ENCODE results near the gene DNTT. TPM values are rescaled to one million over a fixed set of nuclear protein-coding genes. Genes with fewer than 3 reads are reported as not detected.

The DNTT gene
- total RNA-seq, 1 donor from 2014 or later = 0.11 TPM

- no peak for TF ChIP-seq CTCF (IDR thresholded peaks at IDR 0.05)
- Mint-ChIP-seq H3K36me3 (ENCODE audit: low read depth) (no peaks in the 10 kb centered on the region), H3K4me1 (peaks cover 17% of the 10 kb centered on the region), H3K9me3 (no peaks in the 10 kb centered on the region), H3K27ac (no peak overlapping the region), H3K27me3 (peaks cover 14% of the 10 kb centered on the region), H3K4me3 (no peak overlapping the region)
- no peak for DNase-seq
- ChIA-PET POLR2A (no interaction called here), CTCF (interaction anchor here (1.3 kb wide), 2 partner anchors 15 to 80 kb away, joined by 4 read pairs; no protein-coding TSS in a partner anchor)
- no peak for ATAC-seq (ENCODE audit: low read depth)
- intact Hi-C loops (cut with micrococcal nuclease) = no loop called here
These were observed 5.5 kb downstream of the DNTT start for GRCh38 chr10:96309628-96310320.

GRCh38 chr10:96310321-96310669, 6.1 kb downstream of the DNTT start:
- H3K27ac Mint-ChIP-seq = no peak overlapping the region
- H3K9me3 Mint-ChIP-seq = no peaks in the 10 kb centered on the region
- ATAC-seq (ENCODE audit: low read depth) (no peak), DNase-seq (no peak)
- H3K4me3 Mint-ChIP-seq = no peak overlapping the region
- peaks cover 10% of the 10 kb centered on the region for H3K27me3 Mint-ChIP-seq
- intact Hi-C loops (cut with micrococcal nuclease) = no loop called here
- ChIA-PET POLR2A (no interaction called here), CTCF (interaction anchor here (1.3 kb wide), 2 partner anchors 16 to 81 kb away, joined by 4 read pairs; no protein-coding TSS in a partner anchor)
- H3K36me3 Mint-ChIP-seq (ENCODE audit: low read depth) = no peaks in the 10 kb centered on the region
- no peak for TF ChIP-seq CTCF (IDR thresholded peaks at IDR 0.05)
- H3K4me1 Mint-ChIP-seq = peaks cover 14% of the 10 kb centered on the region

GRCh38 chr10:96311180-96311715, 7.0 kb downstream of the DNTT start:
- no peak for ATAC-seq (ENCODE audit: low read depth)
- TF ChIP-seq CTCF (IDR thresholded peaks at IDR 0.05) = no peak
- no peak overlapping the region for H3K4me3 Mint-ChIP-seq
- H3K9me3 Mint-ChIP-seq = no peaks in the 10 kb centered on the region
- H3K27ac Mint-ChIP-seq = no peak overlapping the region
- H3K4me1 Mint-ChIP-seq = peaks cover 8% of the 10 kb centered on the region
- ChIA-PET POLR2A (no interaction called here), CTCF (no interaction called here)
- no peak for DNase-seq
- intact Hi-C loops (cut with micrococcal nuclease) = no loop called here
- no peaks in the 10 kb centered on the region for H3K36me3 Mint-ChIP-seq (ENCODE audit: low read depth)
- H3K27me3 Mint-ChIP-seq = peaks cover 14% of the 10 kb centered on the region

GRCh38 chr10:96313344-96313743, 9.1 kb downstream of the DNTT start:
- no peaks in the 10 kb centered on the region for H3K4me1 Mint-ChIP-seq
- peaks cover 8% of the 10 kb centered on the region for H3K27me3 Mint-ChIP-seq
- H3K4me3 Mint-ChIP-seq = no peak overlapping the region
- H3K36me3 Mint-ChIP-seq (ENCODE audit: low read depth) = no peaks in the 10 kb centered on the region
- no peak for TF ChIP-seq CTCF (IDR thresholded peaks at IDR 0.05)
- CTCF ChIA-PET = interaction anchor here (1.1 kb wide), 1 partner anchor 84 kb away, joined by 6 read pairs; no protein-coding TSS in a partner anchor
- intact Hi-C loops (cut with micrococcal nuclease) = no loop called here
- DNase-seq (no peak), ATAC-seq (ENCODE audit: low read depth) (no peak)
- H3K27ac Mint-ChIP-seq = no peak overlapping the region
- POLR2A ChIA-PET = no interaction called here
- no peaks in the 10 kb centered on the region for H3K9me3 Mint-ChIP-seq

GRCh38 chr10:96317067-96317833, 13.0 kb downstream of the DNTT start:
- POLR2A ChIA-PET = no interaction called here

More at GRCh38 chr10:96317067-96317833, 13.0 kb downstream of the DNTT start:
- H3K4me3 Mint-ChIP-seq = no peak overlapping the region
- no peaks in the 10 kb centered on the region for H3K9me3 Mint-ChIP-seq
- H3K4me1 Mint-ChIP-seq = no peaks in the 10 kb centered on the region
- peaks cover 9% of the 10 kb centered on the region for H3K27me3 Mint-ChIP-seq
- DNase-seq (no peak), ATAC-seq (ENCODE audit: low read depth) (no peak)
- no peaks in the 10 kb centered on the region for H3K36me3 Mint-ChIP-seq (ENCODE audit: low read depth)
- TF ChIP-seq CTCF (IDR thresholded peaks at IDR 0.05) = no peak
- CTCF ChIA-PET = interaction anchor here (1.2 to 3.7 kb wide), 6 partner anchors 17 to 300 kb away, joined by 3 to 16 read pairs (median 4); no protein-coding TSS in a partner anchor
- intact Hi-C loops (cut with micrococcal nuclease) = loop anchor here (1.0 kb wide), 1 partner anchor 300 kb away; no protein-coding TSS in a partner anchor
- H3K27ac Mint-ChIP-seq = no peak overlapping the region
